Natural killer cell (primary cell): ENCODE measurements around the gene QDPR. TPM values are rescaled to one million over a fixed set of nuclear protein-coding genes. Genes with fewer than 3 reads are reported as not detected.
"Not testable (repeated sequence)": the region's sequence is repeated elsewhere in the genome, so short reads cannot be mapped to it uniquely, and the experiment has no call there.

ENCODE experiments used
- ATAC-seq, 3 donors: fragments of 150-1000 bp in 2 of 3; fragments of 200-7000 bp in 1 of 3; cut with Tn5 transposase; 1 replicate in 1 of 3; 2 replicates in 2 of 3; pipeline ENCODE4 v1.10.0; 2021; ENCODE audit warnings: mild to moderate bottlenecking in 2 of 3, moderate library complexity in 2 of 3
- DNase-seq, 2 donors: peaks; one replicate each; pipeline versions ENCODE4 v3.0.0 to v3.0.0-alpha.2; 2013 to 2021; ENCODE audit warnings: mixed read lengths in 1 of 2
- H3K27ac ChIP-seq: one replicate; pipeline ENCODE4 v1.5.1; 2013; ENCODE audit warnings: mild to moderate bottlenecking, low read length
- H3K27me3 ChIP-seq: one replicate; pipeline ENCODE4 v1.6.1; 2013; ENCODE audit warnings: low read length; ENCODE audit not compliant: control insufficient read depth, insufficient read depth
- H3K36me3 ChIP-seq: one replicate; pipeline ENCODE4 v1.6.1; 2013; ENCODE audit warnings: low read length; ENCODE audit not compliant: control insufficient read depth, insufficient read depth
- H3K4me1 ChIP-seq: one replicate; pipeline ENCODE4 v1.6.1; 2013; ENCODE audit warnings: low read length; ENCODE audit not compliant: control insufficient read depth, insufficient read depth
- H3K4me3 ChIP-seq: one replicate; pipeline ENCODE4 v1.5.1; 2013; ENCODE audit warnings: low read length
- H3K9me3 ChIP-seq: one replicate; pipeline ENCODE4 v1.6.1; 2013; ENCODE audit warnings: low read length; ENCODE audit not compliant: control insufficient read depth, insufficient read depth
- H3K27ac Mint-ChIP-seq, 2 donors: one replicate each; pipeline ENCODE4 v1.8.0; 2022; ENCODE audit warnings: mild to moderate bottlenecking in 2 of 2, mixed read lengths in 2 of 2, moderate library complexity in 1 of 2
- H3K27me3 Mint-ChIP-seq, 2 donors: one replicate each; pipeline ENCODE4 v1.8.0; 2022; ENCODE audit warnings: low read depth in 2 of 2, mixed read lengths in 2 of 2
- H3K36me3 Mint-ChIP-seq: one replicate; pipeline ENCODE4 v1.8.0; 2022; ENCODE audit warnings: mixed read lengths
- H3K4me1 Mint-ChIP-seq, 2 donors: one replicate each; pipeline ENCODE4 v1.8.0; 2022; ENCODE audit warnings: mixed read lengths in 2 of 2
- H3K4me3 Mint-ChIP-seq: one replicate; pipeline ENCODE4 v1.8.0; 2022; ENCODE audit warnings: mild to moderate bottlenecking, moderate library complexity, mixed read lengths
- H3K9me3 Mint-ChIP-seq, 2 donors: one replicate each; pipeline ENCODE4 v1.8.0; 2022; ENCODE audit warnings: mixed read lengths in 2 of 2
- WGBS: methylation state at CpG from one replicate; pipeline ENCODE4 v1.1.7; 2013; ENCODE audit warnings: missing lambda C conversion rate; ENCODE audit not compliant: insufficient coverage; 5-methylcytosine and 5-hydroxymethylcytosine counted together
- intact Hi-C: fragments of 100-400 bp; cut with micrococcal nuclease; formaldehyde crosslinking; loops from one replicate; pipeline ENCODE4 v1.14.2; 2022
- total RNA-seq, 4 donors: library from RNA; stranded (reverse); fragments of 120-200 nt in 1 of 4; gene quantifications; one replicate each; pipeline versions ENCODE4 v1.2.3 to v1.2.4, GENCODE V29; 2013 to 2022
- TF ChIP-seq, protein P1 (sequence below): fragments of 200-600 bp; IDR thresholded peaks from one replicate; pipeline ENCODE4 v1.8.0; 2022; ENCODE audit warnings: antibody characterized with exemption

Gene QDPR
- total RNA-seq, 3 donors from 2014 or later (not counting 1 experiment from before 2014, with no cell fraction given): 8.8 to 13.2 (median 12.4) TPM

DNA sequence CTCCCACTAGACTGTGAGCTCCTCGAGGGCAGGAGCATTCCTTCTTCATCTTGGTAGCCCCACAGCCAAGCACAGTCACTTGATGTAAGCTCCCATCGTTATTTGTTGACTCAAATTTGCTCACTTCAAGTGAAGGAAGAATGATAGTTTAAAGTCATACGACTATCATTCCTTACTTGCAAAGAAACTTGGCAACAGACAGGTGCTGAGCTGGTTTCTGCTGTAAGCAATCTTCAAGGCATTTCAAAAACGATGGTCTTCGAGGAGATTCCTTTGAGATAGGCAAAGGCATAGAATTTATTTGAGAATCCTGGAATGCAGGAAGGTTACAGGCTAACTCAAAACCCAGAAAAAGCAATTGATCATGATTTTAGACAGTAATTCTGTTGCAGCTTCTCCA, 64.8 kb downstream of the QDPR start:
- no peak for ATAC-seq
- H3K9me3 Mint-ChIP-seq: no peaks in the 10 kb centered on the region
- intact Hi-C loops: loop anchor here (1.0 to 10.0 kb wide), 3 partner anchors 532 to 1422 kb away; no protein-coding TSS in a partner anchor

DNA sequence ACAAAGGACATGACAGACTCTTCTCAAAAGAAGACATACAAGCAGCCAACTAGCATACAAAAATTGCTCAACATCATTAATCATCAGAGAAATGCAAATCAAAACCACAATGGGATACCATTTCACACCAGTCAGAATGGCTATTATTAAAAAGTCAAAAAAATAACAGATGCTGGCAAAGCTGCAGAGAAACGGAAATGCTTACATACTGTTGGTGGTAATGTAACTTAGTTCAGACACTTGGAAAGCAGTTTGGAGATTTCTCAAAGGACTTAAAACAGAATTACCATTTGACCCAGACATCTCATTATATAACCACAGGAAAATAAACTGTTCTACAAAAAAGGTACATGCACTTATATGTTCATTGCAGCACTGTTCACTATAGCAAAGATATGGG, 69.4 kb downstream of the QDPR start:
- H3K4me1 Mint-ChIP-seq, H3K4me3 Mint-ChIP-seq, ATAC-seq, H3K9me3 Mint-ChIP-seq, H3K27me3 Mint-ChIP-seq, H3K36me3 ChIP-seq, H3K27me3 ChIP-seq, DNase-seq, H3K27ac Mint-ChIP-seq, H3K36me3 Mint-ChIP-seq, H3K4me3 ChIP-seq, H3K4me1 ChIP-seq, H3K9me3 ChIP-seq, H3K27ac ChIP-seq: not testable (repeated sequence)
- intact Hi-C loops: loop anchor here (10.0 kb wide), 2 partner anchors 528 to 1418 kb away; no protein-coding TSS in a partner anchor
- WGBS: no CpG with 5 or more reads among the region's 1 CpG

More for the DNA sequence above, 64.8 kb downstream of the QDPR start:
- Mint-ChIP-seq H3K4me3 (no peak overlapping the region), H3K27me3 (peaks cover 9 to 10% of the 10 kb centered on the region in 2 donors), H3K27ac (no peak overlapping the region), H3K36me3 (no peaks in the 10 kb centered on the region), H3K4me1 (peaks cover 4% of the 10 kb centered on the region in 2 donors)
- TF ChIP-seq, protein P1, sequence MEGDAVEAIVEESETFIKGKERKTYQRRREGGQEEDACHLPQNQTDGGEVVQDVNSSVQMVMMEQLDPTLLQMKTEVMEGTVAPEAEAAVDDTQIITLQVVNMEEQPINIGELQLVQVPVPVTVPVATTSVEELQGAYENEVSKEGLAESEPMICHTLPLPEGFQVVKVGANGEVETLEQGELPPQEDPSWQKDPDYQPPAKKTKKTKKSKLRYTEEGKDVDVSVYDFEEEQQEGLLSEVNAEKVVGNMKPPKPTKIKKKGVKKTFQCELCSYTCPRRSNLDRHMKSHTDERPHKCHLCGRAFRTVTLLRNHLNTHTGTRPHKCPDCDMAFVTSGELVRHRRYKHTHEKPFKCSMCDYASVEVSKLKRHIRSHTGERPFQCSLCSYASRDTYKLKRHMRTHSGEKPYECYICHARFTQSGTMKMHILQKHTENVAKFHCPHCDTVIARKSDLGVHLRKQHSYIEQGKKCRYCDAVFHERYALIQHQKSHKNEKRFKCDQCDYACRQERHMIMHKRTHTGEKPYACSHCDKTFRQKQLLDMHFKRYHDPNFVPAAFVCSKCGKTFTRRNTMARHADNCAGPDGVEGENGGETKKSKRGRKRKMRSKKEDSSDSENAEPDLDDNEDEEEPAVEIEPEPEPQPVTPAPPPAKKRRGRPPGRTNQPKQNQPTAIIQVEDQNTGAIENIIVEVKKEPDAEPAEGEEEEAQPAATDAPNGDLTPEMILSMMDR: no peak
- Histone ChIP-seq H3K27me3 (no peaks in the 10 kb centered on the region), H3K9me3 (no peaks in the 10 kb centered on the region), H3K4me1 (no peaks in the 10 kb centered on the region), H3K4me3 (no peak overlapping the region), H3K27ac (no peak overlapping the region), H3K36me3 (no peaks in the 10 kb centered on the region)
- DNase-seq: no peak
- WGBS: 83% methylated on average over 5 of the region's 5 CpGs

DNA sequence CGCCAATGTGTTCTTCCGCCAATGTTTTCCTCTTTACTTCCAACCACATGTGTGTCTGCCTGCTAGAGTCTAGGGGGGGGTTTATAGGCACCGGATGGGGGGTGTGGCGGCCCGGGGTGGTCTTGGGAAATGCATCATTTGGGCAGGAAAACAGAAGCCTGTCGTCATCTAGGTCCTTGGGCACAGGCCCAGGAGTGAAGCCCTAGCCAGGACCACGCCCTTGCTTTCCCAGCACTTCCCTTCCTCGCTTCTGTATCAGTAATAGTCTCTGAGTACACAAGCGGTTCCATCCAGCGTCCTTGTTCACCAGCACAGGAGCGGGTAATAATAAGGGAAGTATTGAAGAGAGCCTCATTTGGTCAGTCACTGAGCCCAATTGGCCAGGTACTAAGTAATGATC, 74.5 kb downstream of the QDPR start:
- H3K4me1 ChIP-seq: no peaks in the 10 kb centered on the region
- H3K27me3 ChIP-seq: no peaks in the 10 kb centered on the region
- no peak overlapping the region for H3K27ac ChIP-seq
- H3K4me3 ChIP-seq: no peak overlapping the region
- no peak for ATAC-seq
- H3K27me3 Mint-ChIP-seq: no peaks in the 10 kb centered on the region
- H3K9me3 Mint-ChIP-seq: no peaks in the 10 kb centered on the region
- intact Hi-C loops: no loop called here
- DNase-seq: no peak
- no peaks in the 10 kb centered on the region for H3K9me3 ChIP-seq
- no peaks in the 10 kb centered on the region for H3K36me3 ChIP-seq
- no peak overlapping the region for H3K4me3 Mint-ChIP-seq
- H3K27ac Mint-ChIP-seq: no peak overlapping the region
- H3K4me1 Mint-ChIP-seq: no peaks in the 10 kb centered on the region
- TF ChIP-seq, protein P1: no peak
- no peaks in the 10 kb centered on the region for H3K36me3 Mint-ChIP-seq
- 92% methylated on average over 10 of the region's 11 CpGs for WGBS

DNA sequence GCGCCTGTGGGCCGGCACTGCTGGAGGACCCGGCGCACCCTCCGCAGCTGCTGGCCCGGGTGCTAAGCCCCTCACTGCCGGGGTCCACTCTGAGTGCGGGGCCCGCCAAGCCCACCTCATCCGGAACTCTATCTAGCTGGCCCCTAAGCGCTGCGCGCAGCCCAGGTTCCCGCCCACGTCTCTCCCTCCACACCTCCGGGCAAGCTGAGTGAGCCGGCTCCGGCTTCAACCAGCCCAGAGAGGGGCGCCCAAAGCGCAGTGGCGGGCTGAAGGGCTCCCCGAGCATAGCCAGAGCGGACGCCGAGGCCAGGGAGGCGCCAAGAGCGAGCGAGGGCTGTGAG, 75.2 kb downstream of the QDPR start:
- DNase-seq: no peak
- TF ChIP-seq, protein P1: no peak
- H3K9me3 Mint-ChIP-seq: no peaks in the 10 kb centered on the region
- WGBS: 97% methylated on average over 28 of the region's 28 CpGs
- H3K27ac Mint-ChIP-seq: no peak overlapping the region
- no peak overlapping the region for H3K27ac ChIP-seq
- no peaks in the 10 kb centered on the region for H3K4me1 Mint-ChIP-seq
- no peaks in the 10 kb centered on the region for H3K27me3 Mint-ChIP-seq
- no peaks in the 10 kb centered on the region for H3K27me3 ChIP-seq
- intact Hi-C loops: no loop called here
- H3K9me3 ChIP-seq: no peaks in the 10 kb centered on the region
- H3K4me1 ChIP-seq: no peaks in the 10 kb centered on the region
- ATAC-seq: no peak
- no peaks in the 10 kb centered on the region for H3K36me3 ChIP-seq
- H3K4me3 Mint-ChIP-seq: no peak overlapping the region
- no peaks in the 10 kb centered on the region for H3K36me3 Mint-ChIP-seq
- no peak overlapping the region for H3K4me3 ChIP-seq

Other genes with a start within 250 kb of the QDPR start
- gene CLRN2, start 3.1 kb upstream of the QDPR start, total RNA-seq: not detected
- gene LAP3, start 65.1 kb upstream of the QDPR start, total RNA-seq: 10 to 100 TPM; 68.2 to 76.1 (median 71.6) TPM
- gene MED28, start 102.6 kb upstream of the QDPR start, total RNA-seq: 10 to 100 TPM; 44.8 to 63.3 (median 51.1) TPM